ENCODE data around the gene ZFP57.

Gene ZFP57

DNA sequence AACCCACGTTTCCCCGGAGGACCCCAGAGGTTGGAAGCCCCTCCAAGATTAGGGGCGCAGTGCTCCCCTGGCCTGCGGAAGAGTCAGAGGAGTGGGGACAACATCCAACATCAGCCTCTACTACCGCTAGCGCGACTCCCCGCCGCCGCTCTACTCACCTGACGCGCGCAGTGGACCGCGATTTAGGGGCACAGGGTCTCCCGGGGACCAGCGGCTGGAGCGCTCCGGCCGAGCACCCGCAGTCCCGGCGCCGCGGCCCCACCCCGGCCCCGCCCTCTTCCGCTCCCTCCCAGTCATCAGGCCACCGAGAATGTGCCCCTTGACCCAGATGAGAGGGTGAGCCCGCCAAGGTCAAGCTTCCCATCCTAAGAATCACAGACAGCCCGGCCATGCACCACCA, at the start of gene ZFP57:
ZFP57 (minus strand) TSS at position 249 of the 400 bp plus-strand sequence. CDS start 4,149 bp downstream, outside the sequence.
- no peak for DNase-seq (ENCODE audit: low read depth in 2 of 2)

- DNase-seq (ENCODE audit: low read depth in 2 of 2), result no peak
These were observed 49.7 kb upstream of the ZFP57 start for GRCh38 chr6:29730575-29731126.

- no peak for DNase-seq (ENCODE audit: low read depth in 2 of 2)
These were observed 48.9 kb upstream of the ZFP57 start for GRCh38 chr6:29729774-29730328.

DNA sequence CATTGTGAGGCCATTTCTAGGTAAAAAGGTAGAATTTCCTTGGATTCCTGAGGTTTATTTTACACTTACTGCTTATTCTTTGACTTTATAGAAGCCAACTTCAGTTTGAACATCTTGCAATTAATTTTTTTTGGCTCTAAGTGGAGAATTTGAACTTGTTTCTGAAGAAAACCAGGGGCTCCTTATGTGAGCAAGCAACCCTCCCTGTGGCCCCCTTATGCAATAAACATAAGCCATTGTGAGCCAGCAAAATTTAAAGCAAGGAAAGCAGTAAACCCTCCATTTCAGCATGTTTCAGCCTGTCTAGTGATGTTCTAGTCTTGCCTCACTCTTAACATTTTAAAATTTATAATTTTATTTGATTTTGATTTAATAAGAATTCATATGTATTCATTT, 47.9 kb upstream of the ZFP57 start:
- DNase-seq (ENCODE audit: low read depth in 2 of 2), result no peak

GRCh38 chr6:29728173-29728874, 47.4 kb upstream of the ZFP57 start:
- no peak for DNase-seq (ENCODE audit: low read depth in 2 of 2)

DNA sequence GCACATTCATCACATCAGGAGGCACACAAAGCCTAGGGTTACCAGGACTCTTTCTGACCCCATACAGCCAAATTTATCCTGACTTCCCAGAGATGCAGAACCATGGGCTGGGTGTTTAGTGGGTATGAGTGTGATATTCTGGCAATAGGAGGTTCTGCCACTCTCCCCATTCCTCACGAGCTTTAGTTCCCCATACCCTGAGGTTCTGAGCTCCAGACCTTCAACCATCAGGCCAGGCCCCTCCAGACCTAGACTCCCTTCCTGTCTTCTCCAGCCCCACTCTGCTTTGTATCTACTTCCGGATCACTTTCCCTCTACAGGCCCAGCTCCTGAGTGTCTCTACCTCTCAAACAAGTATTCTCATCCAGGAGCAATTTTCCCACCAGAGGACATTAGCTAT, 46.7 kb upstream of the ZFP57 start:
- DNase-seq (ENCODE audit: low read depth in 2 of 2), result no peak

- DNase-seq (ENCODE audit: low read depth in 2 of 2), result no peak
These were observed 45.7 kb upstream of the ZFP57 start for GRCh38 chr6:29726571-29727194.

GRCh38 chr6:29726001-29726400, 45.0 kb upstream of the ZFP57 start:
- DNase-seq (ENCODE audit: low read depth in 2 of 2), result no peak

- DNase-seq (ENCODE audit: low read depth in 2 of 2), result no peak
These were observed 44.3 kb upstream of the ZFP57 start for GRCh38 chr6:29724937-29725869.

GRCh38 chr6:29723666-29724588, 43.0 kb upstream of the ZFP57 start:
- no peak for DNase-seq (ENCODE audit: low read depth in 2 of 2)

GRCh38 chr6:29723262-29723665, 42.3 kb upstream of the ZFP57 start, which contains the start of gene HLA-F:
Gene HLA-F (plus strand): TSS chr6:29723434. CDS start chr6:29723464, 30 bp downstream.
- DNase-seq (ENCODE audit: low read depth in 2 of 2), result peak; percentile 32 to 38

GRCh38 chr6:29720863-29721262, 39.9 kb upstream of the ZFP57 start:
- DNase-seq (ENCODE audit: low read depth in 2 of 2), result no peak

- no peak for DNase-seq (ENCODE audit: low read depth in 2 of 2)
These were observed 29.5 kb upstream of the ZFP57 start for GRCh38 chr6:29710281-29710941.

- no peak for DNase-seq (ENCODE audit: low read depth in 2 of 2)
These were observed 28.2 kb upstream of the ZFP57 start for GRCh38 chr6:29709188-29709587.

GRCh38 chr6:29708432-29709179, 27.7 kb upstream of the ZFP57 start:
- no peak for DNase-seq (ENCODE audit: low read depth in 2 of 2)

GRCh38 chr6:29705389-29706231, 24.7 kb upstream of the ZFP57 start:
- peak in 1 of 2 experiments; percentile 6 for DNase-seq (ENCODE audit: low read depth in 2 of 2)

DNA sequence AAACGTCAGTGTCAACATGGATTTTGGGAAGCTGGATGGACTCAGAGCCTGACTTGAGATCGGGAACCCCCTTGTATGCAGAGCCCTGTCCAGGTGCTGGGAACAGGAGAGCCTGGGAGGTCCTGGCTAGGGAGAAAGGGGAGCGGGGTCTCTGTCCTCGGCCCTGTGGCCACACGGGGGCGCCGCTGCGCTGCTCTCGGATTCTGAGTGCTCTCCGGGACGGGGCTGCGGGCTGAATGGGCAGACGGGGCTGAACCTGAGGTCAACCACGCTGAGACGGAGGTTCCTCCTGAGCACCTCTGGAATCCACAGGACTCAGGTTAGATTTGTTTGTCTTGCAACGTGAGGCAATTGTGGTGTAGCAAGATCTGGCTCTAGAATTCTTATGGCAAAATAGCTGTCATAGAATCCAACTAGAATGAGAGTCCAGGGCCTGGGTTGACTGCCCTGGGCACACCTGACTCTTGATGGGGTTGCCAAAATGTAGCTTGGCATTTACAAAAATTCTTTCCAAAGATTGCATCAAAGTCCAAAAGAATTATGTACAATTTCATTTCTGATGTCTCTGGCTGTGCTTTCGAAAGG, 21.7 kb upstream of the ZFP57 start:
- DNase-seq (ENCODE audit: low read depth in 2 of 2), result no peak
